GM19455 (cell line): ENCODE data around the gene FRAS1.
"Not testable (repeated sequence)": the region's sequence is repeated elsewhere in the genome, so short reads cannot be mapped to it uniquely, and the experiment has no call there.

Experiments used
- ATAC-seq: cut with Tn5 transposase; IDR thresholded peaks from one replicate; pipeline ENCODE4 v1.9.1; 2021; ENCODE audit not compliant: unreplicated experiment

The FRAS1 gene

GRCh38 chr4:78057600-78058550, 752 bp downstream of the FRAS1 start:
- no peak for ATAC-seq

- no peak for ATAC-seq
These were observed 1.7 kb downstream of the FRAS1 start for GRCh38 chr4:78058591-78059523.

GRCh38 chr4:78059524-78059889, 2.4 kb downstream of the FRAS1 start:
- ATAC-seq = no peak

- ATAC-seq = no peak
These were observed 2.8 kb downstream of the FRAS1 start for GRCh38 chr4:78059938-78060337.

- ATAC-seq = no peak
These were observed 4.9 kb downstream of the FRAS1 start for GRCh38 chr4:78061939-78062570.

GRCh38 chr4:78065508-78066192, 8.5 kb downstream of the FRAS1 start:
- ATAC-seq = no peak

GRCh38 chr4:78068481-78068880, 11.4 kb downstream of the FRAS1 start:
- no peak for ATAC-seq

GRCh38 chr4:78069319-78069718, 12.2 kb downstream of the FRAS1 start:
- ATAC-seq = no peak

GRCh38 chr4:78069859-78070258, 12.7 kb downstream of the FRAS1 start:
- no peak for ATAC-seq

- ATAC-seq = no peak
These were observed 13.7 kb downstream of the FRAS1 start for GRCh38 chr4:78070731-78071282.

GRCh38 chr4:78074759-78075158, 17.6 kb downstream of the FRAS1 start:
- no peak for ATAC-seq

GRCh38 chr4:78075986-78076385, 18.9 kb downstream of the FRAS1 start:
- ATAC-seq = no peak

- no peak for ATAC-seq
These were observed 21.0 kb downstream of the FRAS1 start for GRCh38 chr4:78078101-78078500.

- no peak for ATAC-seq
These were observed 22.8 kb downstream of the FRAS1 start for GRCh38 chr4:78079726-78080430.

- no peak for ATAC-seq
These were observed 24.4 kb downstream of the FRAS1 start for GRCh38 chr4:78081541-78081940.

- ATAC-seq = no peak
These were observed 25.9 kb downstream of the FRAS1 start for GRCh38 chr4:78083035-78083434.

GRCh38 chr4:78091534-78091933, 34.4 kb downstream of the FRAS1 start:
- ATAC-seq = no peak

- ATAC-seq = not testable (repeated sequence)
These were observed 35.2 kb downstream of the FRAS1 start for GRCh38 chr4:78092350-78092749.

GRCh38 chr4:78092850-78093249, 35.7 kb downstream of the FRAS1 start:
- ATAC-seq = no peak

GRCh38 chr4:78095081-78095480, 38.0 kb downstream of the FRAS1 start:
- no peak for ATAC-seq
